ENCODE measurements around the gene NBAS.
A peak's percentile ranks its signal among the peaks of the same experiment; 100 is the strongest.
"Not testable (repeated sequence)": the region's sequence is repeated elsewhere in the genome, so short reads cannot be mapped to it uniquely, and the experiment has no call there.

The NBAS gene

GRCh38 chr2:15359716-15360531, 201.2 kb downstream of the NBAS start:
- DNase-seq (ENCODE audit: low read depth): peak; percentile 88

- no peak for DNase-seq (ENCODE audit: low read depth)
These were observed 203.2 kb downstream of the NBAS start for GRCh38 chr2:15357922-15358321.

GRCh38 chr2:15357186-15357585, 203.9 kb downstream of the NBAS start:
- DNase-seq (ENCODE audit: low read depth): no peak

- DNase-seq (ENCODE audit: low read depth): no peak
These were observed 205.7 kb downstream of the NBAS start for GRCh38 chr2:15355386-15355785.

GRCh38 chr2:15354596-15355366, 206.4 kb downstream of the NBAS start:
- no peak for DNase-seq (ENCODE audit: low read depth)

GRCh38 chr2:15352363-15352762, 208.8 kb downstream of the NBAS start:
- DNase-seq (ENCODE audit: low read depth): no peak

GRCh38 chr2:15348636-15349035, 212.5 kb downstream of the NBAS start:
- DNase-seq (ENCODE audit: low read depth): no peak

- no peak for DNase-seq (ENCODE audit: low read depth)
These were observed 213.1 kb downstream of the NBAS start for GRCh38 chr2:15348045-15348444.

GRCh38 chr2:15346624-15347023, 214.5 kb downstream of the NBAS start:
- DNase-seq (ENCODE audit: low read depth): no peak

- DNase-seq (ENCODE audit: low read depth): no peak
These were observed 223.0 kb downstream of the NBAS start for GRCh38 chr2:15337996-15338666.

- peak; percentile 85 for DNase-seq (ENCODE audit: low read depth)
These were observed 226.3 kb downstream of the NBAS start for GRCh38 chr2:15334644-15335326.

- no peak for DNase-seq (ENCODE audit: low read depth)
These were observed 229.3 kb downstream of the NBAS start for GRCh38 chr2:15331787-15332186.

- no peak for DNase-seq (ENCODE audit: low read depth)
These were observed 235.8 kb downstream of the NBAS start for GRCh38 chr2:15325296-15325695.

GRCh38 chr2:15323227-15323626, 237.9 kb downstream of the NBAS start:
- DNase-seq (ENCODE audit: low read depth): no peak

GRCh38 chr2:15321481-15321880, 239.7 kb downstream of the NBAS start:
- not testable (repeated sequence) for DNase-seq (ENCODE audit: low read depth)

- DNase-seq (ENCODE audit: low read depth): no peak
These were observed 244.7 kb downstream of the NBAS start for GRCh38 chr2:15316370-15316814.

- DNase-seq (ENCODE audit: low read depth): no peak
These were observed 245.7 kb downstream of the NBAS start for GRCh38 chr2:15315411-15315810.

GRCh38 chr2:15313657-15314056, 247.5 kb downstream of the NBAS start:
- peak; percentile 18 for DNase-seq (ENCODE audit: low read depth)

GRCh38 chr2:15311926-15312325, 249.2 kb downstream of the NBAS start:
- DNase-seq (ENCODE audit: low read depth): no peak

GRCh38 chr2:15311201-15311907, 249.8 kb downstream of the NBAS start:
- no peak for DNase-seq (ENCODE audit: low read depth)

- no peak for DNase-seq (ENCODE audit: low read depth)
These were observed 253.6 kb downstream of the NBAS start for GRCh38 chr2:15307526-15307925.
